ENCODE measurements around the gene KLHDC10. TPM values are rescaled to one million over a fixed set of nuclear protein-coding genes. Genes with fewer than 3 reads are reported as not detected.

Gene KLHDC10, protein sequence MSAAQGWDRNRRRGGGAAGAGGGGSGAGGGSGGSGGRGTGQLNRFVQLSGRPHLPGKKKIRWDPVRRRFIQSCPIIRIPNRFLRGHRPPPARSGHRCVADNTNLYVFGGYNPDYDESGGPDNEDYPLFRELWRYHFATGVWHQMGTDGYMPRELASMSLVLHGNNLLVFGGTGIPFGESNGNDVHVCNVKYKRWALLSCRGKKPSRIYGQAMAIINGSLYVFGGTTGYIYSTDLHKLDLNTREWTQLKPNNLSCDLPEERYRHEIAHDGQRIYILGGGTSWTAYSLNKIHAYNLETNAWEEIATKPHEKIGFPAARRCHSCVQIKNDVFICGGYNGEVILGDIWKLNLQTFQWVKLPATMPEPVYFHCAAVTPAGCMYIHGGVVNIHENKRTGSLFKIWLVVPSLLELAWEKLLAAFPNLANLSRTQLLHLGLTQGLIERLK
- total RNA-seq, result 10 to 100 TPM; 14.5 to 20.4 (median 17.3) TPM
- 1 to 10 TPM; 1.2 to 3.4 TPM for polyA plus RNA-seq
- 38.0 reads per million, percentile 65 among the genes with 10 or more reads in this experiment for total RNA-seq

DNA sequence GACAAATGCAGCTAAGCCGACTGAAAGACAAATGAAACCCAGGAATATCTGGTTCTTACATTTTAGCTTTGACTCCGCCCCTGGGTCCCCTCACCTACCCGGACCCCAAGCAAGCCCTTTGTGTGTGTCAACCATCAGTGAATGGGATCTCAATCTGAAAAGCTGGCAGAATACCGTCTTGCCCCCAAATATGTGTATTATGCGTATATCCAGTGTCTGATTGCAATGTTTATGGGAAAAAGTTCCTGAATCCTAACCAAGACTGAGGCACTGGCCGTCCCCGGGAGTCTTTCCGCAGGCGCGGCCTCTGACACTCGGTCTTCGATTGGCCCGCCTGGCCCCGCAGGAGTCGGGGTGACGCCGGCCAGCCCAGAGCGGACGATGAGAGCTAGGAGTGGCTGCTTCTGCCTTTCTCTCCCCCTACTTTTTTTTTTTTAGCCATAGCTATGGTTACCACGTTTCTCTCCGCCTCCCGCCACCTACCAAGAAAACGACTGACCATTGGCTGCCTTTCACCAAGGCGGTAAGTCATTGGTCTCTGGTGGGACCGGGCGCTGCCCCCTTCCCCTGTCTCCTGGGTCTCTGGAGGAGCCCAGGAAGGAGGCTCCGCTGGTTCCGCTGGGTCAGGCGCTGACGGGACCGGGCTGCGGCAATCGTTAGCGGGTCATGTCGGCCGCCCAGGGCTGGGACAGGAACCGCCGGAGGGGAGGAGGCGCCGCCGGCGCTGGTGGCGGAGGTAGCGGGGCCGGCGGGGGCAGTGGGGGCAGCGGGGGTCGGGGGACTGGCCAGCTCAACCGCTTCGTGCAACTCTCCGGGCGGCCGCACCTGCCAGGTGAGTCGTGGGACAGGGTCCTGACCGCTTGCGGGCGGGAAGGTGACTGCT is at the start of gene KLHDC10:
Gene KLHDC10, plus strand, starts transcription at position 557 of the 883 bp plus-strand sequence. Its CDS starts 110 bp downstream, at position 667.
- Mint-ChIP-seq H3K27me3 (peaks cover 0 to 2% (median 0%) of the 10 kb centered on the region in 5 donors), H3K9me3 (peaks cover 0 to 5% (median 0%) of the 10 kb centered on the region in 11 donors), H3K4me3 (peak within 1 kb of the TSS; percentile 80 to 95 (median 92)), H3K36me3 (peaks cover 0 to 9% (median 0%) of the 10 kb centered on the region in 5 donors), H3K4me1 (peaks cover 34 to 51% (median 42%) of the 10 kb centered on the region in 7 donors), H3K27ac (peak within 1 kb of the TSS; percentile 81 to 97 (median 90))
- Histone ChIP-seq H3K4me3 (ENCODE audit: low read length) (peak within 1 kb of the TSS; percentile 54), H3K9me3 (ENCODE audit: control insufficient read depth in 2 of 3, low read length in 3 of 3) (no peaks in the 10 kb centered on the region), H3K27me3 (ENCODE audit: control insufficient read depth in 2 of 2, insufficient read depth in 2 of 2, low read length in 2 of 2) (no peaks in the 10 kb centered on the region), H3K27ac (ENCODE audit: low read depth, low read length) (peak within 1 kb of the TSS; percentile 82), H3K4me1 (ENCODE audit: control insufficient read depth in 2 of 2, insufficient read depth in 2 of 2, low read length in 2 of 2) (peaks cover 12 to 18% of the 10 kb centered on the region in 2 donors), H3K36me3 (ENCODE audit: control insufficient read depth in 2 of 3, insufficient read depth in 3 of 3, low read length in 3 of 3) (no peaks in the 10 kb centered on the region)
- CTCF ChIA-PET, result interaction anchor here (0.7 to 2.9 kb wide), 4 partner anchors 14 to 761 kb away, joined by 3 to 9 read pairs (median 4); no protein-coding TSS in a partner anchor
- DNase-seq (peak; percentile 84 to 98 (median 96)), ATAC-seq (peak; percentile 99)
- intact Hi-C loops (cut with micrococcal nuclease), result loop anchor here (1.0 to 5.0 kb wide), 19 partner anchors 11 to 1726 kb away; partner anchors contain the start of genes CEP41 (in 2 of the 2), COPG2 (in 2 of the 2), TMEM209 (in 2 of the 2) and AHCYL2 (in 1 of the 2)
- POLR2A ChIA-PET, result interaction anchor here (0.5 to 1.7 kb wide), 10 partner anchors 9 to 688 kb away, joined by 3 to 11 read pairs (median 4); partner anchors contain the start of genes TMEM209 and ZC3HC1

DNA sequence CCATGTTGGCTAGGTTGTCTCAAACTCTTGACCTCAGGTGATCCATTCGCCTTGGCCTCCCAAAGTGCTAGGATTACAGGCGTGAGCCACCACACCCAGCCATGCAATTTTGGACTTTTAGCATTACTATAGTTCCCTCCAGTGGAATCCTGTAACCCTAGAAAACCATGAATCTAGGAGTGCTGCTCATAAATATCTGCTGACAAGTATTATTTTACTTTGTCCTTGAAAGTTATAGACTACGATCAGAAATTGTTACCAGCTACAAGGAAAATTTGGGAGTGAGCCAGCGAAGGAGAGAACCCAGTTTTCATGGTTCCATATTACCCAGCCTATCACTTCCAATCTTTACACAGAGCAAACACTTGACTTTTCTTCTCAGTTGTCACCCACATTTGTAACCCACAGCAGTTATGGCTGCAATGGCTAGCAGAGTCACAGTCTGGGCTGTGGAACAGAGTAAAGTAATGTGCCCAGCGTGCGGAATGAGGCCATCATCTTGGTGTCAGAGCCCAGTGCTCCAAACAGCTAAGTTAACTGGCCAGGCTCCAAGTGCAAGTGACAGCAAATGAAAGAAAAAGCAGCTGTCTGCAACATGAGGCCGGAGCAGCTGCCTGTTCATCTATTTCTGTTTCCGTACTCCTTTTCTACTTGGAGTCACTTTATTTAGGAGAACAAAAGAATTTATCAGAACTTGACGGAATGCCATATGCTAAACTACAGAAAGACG is 49.1 kb upstream of the KLHDC10 start:
- no peak overlapping the region for H3K27ac Mint-ChIP-seq
- ATAC-seq (no peak), DNase-seq (no peak)
- H3K9me3 Mint-ChIP-seq, result no peaks in the 10 kb centered on the region
- no peaks in the 10 kb centered on the region for H3K9me3 ChIP-seq (ENCODE audit: control insufficient read depth in 2 of 3, low read length in 3 of 3)
- no peak overlapping the region for H3K4me3 Mint-ChIP-seq
- no peak overlapping the region for H3K4me3 ChIP-seq (ENCODE audit: low read length)
- intact Hi-C loops (cut with micrococcal nuclease), result no loop called here
- POLR2A ChIA-PET, result no interaction called here
- H3K27me3 ChIP-seq (ENCODE audit: control insufficient read depth in 2 of 2, insufficient read depth in 2 of 2, low read length in 2 of 2), result no peaks in the 10 kb centered on the region
- CTCF ChIA-PET, result interaction anchor here (0.7 kb wide), 1 partner anchor 684 kb away, joined by 4 read pairs; no protein-coding TSS in a partner anchor
- no peaks in the 10 kb centered on the region for H3K27me3 Mint-ChIP-seq
- H3K36me3 Mint-ChIP-seq, result peaks cover 0 to 64% (median 19%) of the 10 kb centered on the region in 5 donors
- peaks cover 0 to 4% (median 0%) of the 10 kb centered on the region in 7 donors for H3K4me1 Mint-ChIP-seq
- H3K27ac ChIP-seq (ENCODE audit: low read depth, low read length), result no peak overlapping the region
- peaks cover 21 to 78% (median 25%) of the 10 kb centered on the region in 3 experiments for H3K36me3 ChIP-seq (ENCODE audit: control insufficient read depth in 2 of 3, insufficient read depth in 3 of 3, low read length in 3 of 3)
- no peaks in the 10 kb centered on the region for H3K4me1 ChIP-seq (ENCODE audit: control insufficient read depth in 2 of 2, insufficient read depth in 2 of 2, low read length in 2 of 2)

GRCh38 chr7:130022115-130022514 is 48.2 kb upstream of the KLHDC10 start:
- CTCF ChIA-PET, result no interaction called here
- Mint-ChIP-seq H3K36me3 (peaks cover 0 to 66% (median 21%) of the 10 kb centered on the region in 5 donors), H3K27ac (no peak overlapping the region)

GRCh38 chr7:130022623-130023175 is 47.6 kb upstream of the KLHDC10 start:
- intact Hi-C loops (cut with micrococcal nuclease), result no loop called here
- no peaks in the 10 kb centered on the region for H3K9me3 Mint-ChIP-seq
- CTCF ChIA-PET, result interaction anchor here (0.8 kb wide), 1 partner anchor 12 kb away, joined by 3 read pairs; no protein-coding TSS in a partner anchor
- POLR2A ChIA-PET, result no interaction called here
- peaks cover 22 to 89% (median 33%) of the 10 kb centered on the region in 3 experiments for H3K36me3 ChIP-seq (ENCODE audit: control insufficient read depth in 2 of 3, insufficient read depth in 3 of 3, low read length in 3 of 3)
- H3K4me1 ChIP-seq (ENCODE audit: control insufficient read depth in 2 of 2, insufficient read depth in 2 of 2, low read length in 2 of 2), result no peaks in the 10 kb centered on the region
- H3K4me3 ChIP-seq (ENCODE audit: low read length), result no peak overlapping the region
- ATAC-seq (no peak), DNase-seq (no peak)
- H3K27ac ChIP-seq (ENCODE audit: low read depth, low read length), result no peak overlapping the region
- peaks cover 0 to 4% (median 0%) of the 10 kb centered on the region in 7 donors for H3K4me1 Mint-ChIP-seq
- no peak overlapping the region for H3K4me3 Mint-ChIP-seq
- H3K27me3 Mint-ChIP-seq, result no peaks in the 10 kb centered on the region
- peak overlapping the region in 1 of 9 donors; percentile 36 for H3K27ac Mint-ChIP-seq
- H3K27me3 ChIP-seq (ENCODE audit: control insufficient read depth in 2 of 2, insufficient read depth in 2 of 2, low read length in 2 of 2), result no peaks in the 10 kb centered on the region
- H3K9me3 ChIP-seq (ENCODE audit: control insufficient read depth in 2 of 3, low read length in 3 of 3), result no peaks in the 10 kb centered on the region
- peaks cover 0 to 68% (median 23%) of the 10 kb centered on the region in 5 donors for H3K36me3 Mint-ChIP-seq

More at GRCh38 chr7:130022115-130022514, 48.2 kb upstream of the KLHDC10 start:
- Histone ChIP-seq H3K4me3 (ENCODE audit: low read length) (no peak overlapping the region), H3K27ac (ENCODE audit: low read depth, low read length) (no peak overlapping the region), H3K36me3 (ENCODE audit: control insufficient read depth in 2 of 3, insufficient read depth in 3 of 3, low read length in 3 of 3) (peaks cover 22 to 84% (median 29%) of the 10 kb centered on the region in 3 experiments), H3K4me1 (ENCODE audit: control insufficient read depth in 2 of 2, insufficient read depth in 2 of 2, low read length in 2 of 2) (no peaks in the 10 kb centered on the region), H3K27me3 (ENCODE audit: control insufficient read depth in 2 of 2, insufficient read depth in 2 of 2, low read length in 2 of 2) (no peaks in the 10 kb centered on the region), H3K9me3 (ENCODE audit: control insufficient read depth in 2 of 3, low read length in 3 of 3) (no peaks in the 10 kb centered on the region)
- POLR2A ChIA-PET, result no interaction called here
- ATAC-seq (no peak), DNase-seq (no peak)
- Mint-ChIP-seq H3K27me3 (no peaks in the 10 kb centered on the region), H3K9me3 (no peaks in the 10 kb centered on the region), H3K4me3 (no peak overlapping the region), H3K4me1 (peaks cover 0 to 4% (median 0%) of the 10 kb centered on the region in 7 donors)
- intact Hi-C loops (cut with micrococcal nuclease), result no loop called here

GRCh38 chr7:130024390-130024789 is 45.9 kb upstream of the KLHDC10 start:
- peaks cover 26 to 85% (median 31%) of the 10 kb centered on the region in 3 experiments for H3K36me3 ChIP-seq (ENCODE audit: control insufficient read depth in 2 of 3, insufficient read depth in 3 of 3, low read length in 3 of 3)
- no peak overlapping the region for H3K27ac Mint-ChIP-seq
- H3K27ac ChIP-seq (ENCODE audit: low read depth, low read length), result no peak overlapping the region

More at GRCh38 chr7:130024390-130024789, 45.9 kb upstream of the KLHDC10 start:
- H3K4me3 Mint-ChIP-seq, result no peak overlapping the region
- Histone ChIP-seq H3K4me1 (ENCODE audit: control insufficient read depth in 2 of 2, insufficient read depth in 2 of 2, low read length in 2 of 2) (no peaks in the 10 kb centered on the region), H3K4me3 (ENCODE audit: low read length) (no peak overlapping the region), H3K27me3 (ENCODE audit: control insufficient read depth in 2 of 2, insufficient read depth in 2 of 2, low read length in 2 of 2) (no peaks in the 10 kb centered on the region), H3K9me3 (ENCODE audit: control insufficient read depth in 2 of 3, low read length in 3 of 3) (no peaks in the 10 kb centered on the region)
- peaks cover 0 to 4% (median 0%) of the 10 kb centered on the region in 7 donors for H3K4me1 Mint-ChIP-seq
- no peak for ATAC-seq
- H3K9me3 Mint-ChIP-seq, result no peaks in the 10 kb centered on the region
- CTCF ChIA-PET, result interaction anchor here (0.6 to 0.7 kb wide), 2 partner anchors 11 to 12 kb away, joined by 3 to 5 read pairs; no protein-coding TSS in a partner anchor
- DNase-seq, result no peak
- POLR2A ChIA-PET, result no interaction called here
- H3K27me3 Mint-ChIP-seq, result no peaks in the 10 kb centered on the region
- intact Hi-C loops (cut with micrococcal nuclease), result no loop called here
- peaks cover 0 to 57% (median 18%) of the 10 kb centered on the region in 5 donors for H3K36me3 Mint-ChIP-seq

All from naive thymus-derived CD4-positive, alpha-beta T cell (primary cell).